PC-3 (cell line): ENCODE data around the gene OR2AT4. TPM values are rescaled to one million over a fixed set of nuclear protein-coding genes. Genes with fewer than 3 reads are reported as not detected.

Experiments used
- ATAC-seq: fragments of 200-7000 bp; cut with Tn5 transposase; 2 replicates; pipeline ENCODE4 v1.9.1; 2020; ENCODE audit warnings: mild to moderate bottlenecking, moderate library complexity
- BruUV-seq: library from RNA; stranded (reverse); fragments of 400-500 nt; replicated peaks from 2 replicates; lab custom pipeline; 2021; lab: Mats Ljungman, UMichigan
- CTCF ChIA-PET: fragments of 300-600 bp; sonication (Branson Sonifier 250); formaldehyde crosslinking; loops from one replicate; lab custom pipeline; 2022; ENCODE audit warnings: antibody characterized with exemption; lab: Charles Lee
- POLR2A ChIA-PET: fragments of 300-600 bp; sonication (Branson Sonifier 250); formaldehyde crosslinking; loops from one replicate; lab custom pipeline; 2022; ENCODE audit warnings: antibody characterized with exemption; ENCODE audit not compliant: unreplicated experiment; lab: Charles Lee
- DNase-seq: peaks from one replicate; pipeline ENCODE4 v3.0.0-alpha.2; 2015
- H2AFZ ChIP-seq: fragments of 300-600 bp; sonication (generic); 2 replicates; pipeline ENCODE4 v1.6.0; 2016; ENCODE audit warnings: antibody characterized with exemption, low read length
- H3F3A ChIP-seq: fragments of 300-600 bp; sonication (generic); one replicate; pipeline ENCODE4 v1.6.0; 2017; ENCODE audit warnings: antibody characterized with exemption, low read length, control low read depth, mild to moderate bottlenecking; ENCODE audit not compliant: unreplicated experiment
- H3K27ac ChIP-seq: fragments of 300-600 bp; sonication (generic); 2 replicates; pipeline ENCODE4 v1.5.1; 2016; ENCODE audit warnings: mild to moderate bottlenecking, low read length
- H3K27me3 ChIP-seq: fragments of 300-600 bp; sonication (generic); 2 replicates; pipeline ENCODE4 v1.6.1; 2016; ENCODE audit warnings: low read length, mixed read lengths
- H3K36me3 ChIP-seq: fragments of 300-600 bp; sonication (generic); 2 replicates; pipeline ENCODE4 v1.6.1; 2016; ENCODE audit warnings: low read depth, mixed run types, low read length, mixed read lengths
- H3K4me1 ChIP-seq: fragments of 300-600 bp; sonication (generic); 2 replicates; pipeline ENCODE4 v1.5.1; 2016; ENCODE audit warnings: low read length; ENCODE audit not compliant: insufficient read depth
- H3K4me2 ChIP-seq: fragments of 300-600 bp; sonication (generic); 2 replicates; pipeline ENCODE4 v1.6.0; 2016; ENCODE audit warnings: low read length
- H3K4me3 ChIP-seq: fragments of 300-600 bp; sonication (generic); 2 replicates; pipeline ENCODE4 v1.5.1; 2016; ENCODE audit warnings: mild to moderate bottlenecking, low read length, mixed read lengths
- H3K79me2 ChIP-seq: fragments of 300-600 bp; sonication (generic); 2 replicates; pipeline ENCODE4 v1.6.1; 2017; ENCODE audit warnings: low read length, mixed read lengths
- H3K9ac ChIP-seq: fragments of 300-600 bp; sonication (generic); 2 replicates; pipeline ENCODE4 v1.6.0; 2016; ENCODE audit warnings: mild to moderate bottlenecking, low read length
- H3K9me2 ChIP-seq: fragments of 300-600 bp; sonication (generic); replicated peaks from 2 replicates; pipeline ENCODE4 v1.6.1; 2016; ENCODE audit warnings: mixed run types, low read length, mixed read lengths
- H3K9me3 ChIP-seq: fragments of 300-600 bp; sonication (generic); 2 replicates; pipeline ENCODE4 v1.6.1; 2016; ENCODE audit warnings: low read length, mixed read lengths
- H4K20me1 ChIP-seq: fragments of 300-600 bp; sonication (generic); 2 replicates; pipeline ENCODE4 v1.6.1; 2016; ENCODE audit warnings: low read length, mixed read lengths
- CTCF ChIP-seq: fragments of 300-600 bp; sonication (generic); conservative IDR thresholded peaks from 2 replicates; pipeline ENCODE4 v1.5.1; 2017; ENCODE audit warnings: antibody characterized with exemption, low read depth, mild to moderate bottlenecking, low read length
- EZH2 ChIP-seq: fragments of 300-600 bp; sonication (generic); IDR thresholded peaks from one replicate; pipeline ENCODE4 v1.6.1; 2017; ENCODE audit warnings: antibody characterized with exemption, mild to moderate bottlenecking, low read length; ENCODE audit not compliant: unreplicated experiment
- EZH2phosphoT487 ChIP-seq: fragments of 300-600 bp; sonication (generic); IDR thresholded peaks from 2 replicates; pipeline ENCODE4 v1.6.1; 2018; ENCODE audit warnings: mild to moderate bottlenecking, antibody characterized with exemption, low read length, borderline replicate concordance
- intact Hi-C: fragments of 100-400 bp; cut with micrococcal nuclease; formaldehyde crosslinking; loops from 2 replicates; pipeline ENCODE4 v1.9.0; 2023
- total RNA-seq: library from RNA; depleted of rRNA; stranded (reverse); fragments of >200 nt; gene quantifications from 2 replicates; pipeline ENCODE4 v1.2.3, GENCODE V29; 2014

Gene OR2AT4
- total RNA-seq, 1 experiment from 2014 or later, result not detected

GRCh38 chr11:75087319-75088305, 9.1 kb downstream of the OR2AT4 start:
- Histone ChIP-seq H3K9me2 (no peaks in the 10 kb centered on the region), H3K79me2 (no peaks in the 10 kb centered on the region), H3K4me1 (0 out of 2 replicates have a peak, but pooled peaks cover 3% of the 10 kb centered on the region), H2AFZ (no peak overlapping the region), H3K9ac (no peak overlapping the region), H3K36me3 (no peaks in the 10 kb centered on the region), H3F3A (no peaks in the 10 kb centered on the region), H3K27me3 (peaks cover 57% of the 10 kb centered on the region; the same call in 1 of the 2 replicates), H4K20me1 (no peaks in the 10 kb centered on the region), H3K27ac (no peak overlapping the region), H3K9me3 (peaks cover 3% of the 10 kb centered on the region; the same call in 1 of the 2 replicates), H3K4me2 (no peak overlapping the region), H3K4me3 (no peak overlapping the region)
- CTCF ChIA-PET, result no interaction called here
- DNase-seq (no peak), ATAC-seq (no peak)
- POLR2A ChIA-PET, result no interaction called here
- TF ChIP-seq EZH2phosphoT487 (no peak), CTCF (no peak), EZH2 (no peak)
- intact Hi-C loops, result no loop called here
- BruUV-seq, result no TSS peak

GRCh38 chr11:75084883-75085282, 11.8 kb downstream of the OR2AT4 start:
- H4K20me1 ChIP-seq, result no peaks in the 10 kb centered on the region
- ChIA-PET CTCF (no interaction called here), POLR2A (no interaction called here)
- intact Hi-C loops, result no loop called here
- no peaks in the 10 kb centered on the region for H3K79me2 ChIP-seq
- ATAC-seq (no peak), DNase-seq (no peak)
- no peak overlapping the region for H3K27ac ChIP-seq
- H3K9me3 ChIP-seq, result no peaks in the 10 kb centered on the region
- H3K9me2 ChIP-seq, result no peaks in the 10 kb centered on the region
- BruUV-seq, result no TSS peak
- no peaks in the 10 kb centered on the region for H3F3A ChIP-seq
- H3K4me3 ChIP-seq, result no peak overlapping the region
- H3K4me1 ChIP-seq, result 0 out of 2 replicates have a peak, but pooled peaks cover 6% of the 10 kb centered on the region
- H2AFZ ChIP-seq, result no peak overlapping the region
- no peak for TF ChIP-seq EZH2phosphoT487
- no peak for TF ChIP-seq CTCF
- no peak for TF ChIP-seq EZH2
- no peak overlapping the region for H3K9ac ChIP-seq
- no peak overlapping the region for H3K4me2 ChIP-seq
- H3K36me3 ChIP-seq, result no peaks in the 10 kb centered on the region
- H3K27me3 ChIP-seq, result peaks cover 41% of the 10 kb centered on the region; the same call in 1 of the 2 replicates

GRCh38 chr11:75083217-75083605, 13.5 kb downstream of the OR2AT4 start:
- no peaks in the 10 kb centered on the region for H3K9me3 ChIP-seq
- peaks cover 34% of the 10 kb centered on the region; the same call in 1 of the 2 replicates for H3K27me3 ChIP-seq
- no peak overlapping the region for H3K4me2 ChIP-seq
- DNase-seq, result no peak
- H3K4me3 ChIP-seq, result no peak overlapping the region
- no peak overlapping the region for H3K27ac ChIP-seq
- ChIA-PET CTCF (no interaction called here), POLR2A (no interaction called here)
- H2AFZ ChIP-seq, result no peak overlapping the region
- no TSS peak for BruUV-seq
- no peaks in the 10 kb centered on the region for H3K36me3 ChIP-seq
- TF ChIP-seq EZH2 (no peak), CTCF (no peak), EZH2phosphoT487 (no peak)
- no peak for ATAC-seq
- H4K20me1 ChIP-seq, result no peaks in the 10 kb centered on the region
- H3K9ac ChIP-seq, result no peak overlapping the region
- H3K79me2 ChIP-seq, result no peaks in the 10 kb centered on the region
- H3K9me2 ChIP-seq, result no peaks in the 10 kb centered on the region
- H3K4me1 ChIP-seq, result 0 out of 2 replicates have a peak, but pooled peaks cover 6% of the 10 kb centered on the region
- intact Hi-C loops, result no loop called here
- no peaks in the 10 kb centered on the region for H3F3A ChIP-seq
